Bone marrow (tissue), 2 donors: ENCODE measurements around the gene TBC1D5.

Experiments used
- DNase-seq, 2 donors: peaks; one replicate each; lab custom pipeline; 2025; lab: John Stamatoyannopoulos, UW

The TBC1D5 gene

DNA sequence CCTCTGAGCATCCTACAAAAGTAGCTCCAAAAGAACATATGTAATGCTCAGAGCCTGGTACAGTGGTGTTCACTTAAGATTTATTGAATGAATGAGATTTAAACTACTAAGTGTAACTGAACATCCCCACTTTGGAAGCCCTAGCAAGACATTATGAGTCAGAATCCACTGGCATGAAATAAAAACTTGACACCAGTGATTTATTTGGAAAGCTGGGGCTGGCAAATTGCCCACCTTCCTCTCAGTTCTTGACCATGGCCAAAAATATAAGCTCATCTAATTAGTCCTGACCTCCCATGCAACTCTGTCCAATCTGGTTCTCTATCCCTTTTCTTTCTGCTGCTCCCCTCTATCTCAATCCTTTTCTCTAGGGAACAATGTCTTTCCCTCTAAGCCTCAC is 439.7 kb downstream of the TBC1D5 start:
- DNase-seq: no peak

DNA sequence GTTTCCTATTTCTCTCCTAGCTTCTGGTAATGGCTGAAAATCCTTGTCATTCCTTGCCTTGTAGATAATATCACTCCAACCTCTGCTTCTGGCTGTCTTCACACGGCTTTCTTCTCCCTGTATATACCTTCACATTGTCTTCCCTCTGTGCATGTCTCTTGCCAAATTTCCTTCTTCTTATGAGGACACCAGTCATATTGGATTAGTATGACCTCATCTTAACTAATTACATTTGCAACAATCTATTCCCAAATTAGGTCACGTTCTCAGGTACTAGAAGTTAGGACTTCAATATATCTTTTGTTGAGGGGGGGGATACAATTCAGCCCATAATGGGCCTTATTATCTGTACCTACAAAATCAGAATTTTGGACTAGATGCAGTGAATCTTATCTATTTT is 440.3 kb downstream of the TBC1D5 start:
- no peak for DNase-seq

DNA sequence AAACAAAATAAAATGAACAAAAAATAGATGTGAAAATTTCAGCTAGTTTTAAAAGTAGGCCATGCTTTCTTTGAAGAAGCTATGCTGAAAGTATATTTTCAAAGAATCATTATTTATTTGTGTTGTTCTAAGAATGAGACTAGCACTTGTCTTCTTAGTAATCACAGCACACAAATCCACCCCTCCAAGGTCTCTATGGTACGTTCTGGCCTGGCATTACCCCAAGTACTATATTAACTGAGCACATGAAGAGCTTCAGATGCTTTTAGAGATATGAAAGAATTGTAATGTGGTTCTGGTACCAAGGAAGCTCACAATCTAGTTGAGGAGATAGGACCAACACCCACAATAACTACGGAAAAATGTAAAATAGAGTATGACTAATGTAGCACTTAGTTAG is 441.2 kb downstream of the TBC1D5 start:
- no peak for DNase-seq

GRCh38 chr3:17300441-17300840 is 442.0 kb downstream of the TBC1D5 start:
- no peak for DNase-seq

- DNase-seq: no peak
Observed at GRCh38 chr3:17298038-17298437, 444.4 kb downstream of the TBC1D5 start.

DNA sequence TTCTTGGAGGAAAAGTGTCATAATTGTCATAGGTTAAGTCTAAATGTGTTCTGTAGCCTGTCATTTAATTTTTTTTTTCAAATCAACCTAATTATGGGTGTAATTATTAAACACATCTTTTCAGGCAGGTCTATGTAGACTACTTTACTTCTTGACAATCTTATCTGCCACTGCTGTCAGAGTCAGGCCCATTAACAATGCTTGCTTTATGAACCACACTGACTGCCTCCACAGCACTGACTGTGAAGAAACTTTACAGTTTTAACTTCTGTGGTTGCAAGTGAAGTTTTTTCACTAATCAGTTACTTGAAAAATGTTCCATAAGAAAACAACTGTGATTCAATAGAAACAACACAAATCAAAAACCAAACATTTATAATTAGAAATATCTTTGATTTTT is 449.9 kb downstream of the TBC1D5 start:
- DNase-seq: no peak

DNA sequence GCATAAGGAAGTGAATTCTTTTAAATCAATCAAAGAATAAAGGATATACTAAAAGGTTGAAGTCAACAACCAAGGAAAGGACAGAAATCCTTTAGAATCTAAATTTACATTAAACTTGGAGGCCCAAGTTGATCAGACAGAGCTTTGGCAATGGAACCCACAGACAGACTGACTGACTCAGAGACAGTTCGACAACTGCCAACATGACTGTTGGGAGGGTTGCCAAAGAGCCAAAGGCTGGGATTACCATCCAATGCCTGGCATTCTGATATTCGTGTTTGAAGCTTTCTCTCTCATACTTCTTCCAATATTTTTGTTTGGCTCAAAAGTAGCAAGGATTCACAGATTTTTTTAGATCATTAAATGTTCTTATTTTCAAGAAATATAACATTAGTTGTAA is 451.5 kb downstream of the TBC1D5 start:
- DNase-seq: no peak

DNA sequence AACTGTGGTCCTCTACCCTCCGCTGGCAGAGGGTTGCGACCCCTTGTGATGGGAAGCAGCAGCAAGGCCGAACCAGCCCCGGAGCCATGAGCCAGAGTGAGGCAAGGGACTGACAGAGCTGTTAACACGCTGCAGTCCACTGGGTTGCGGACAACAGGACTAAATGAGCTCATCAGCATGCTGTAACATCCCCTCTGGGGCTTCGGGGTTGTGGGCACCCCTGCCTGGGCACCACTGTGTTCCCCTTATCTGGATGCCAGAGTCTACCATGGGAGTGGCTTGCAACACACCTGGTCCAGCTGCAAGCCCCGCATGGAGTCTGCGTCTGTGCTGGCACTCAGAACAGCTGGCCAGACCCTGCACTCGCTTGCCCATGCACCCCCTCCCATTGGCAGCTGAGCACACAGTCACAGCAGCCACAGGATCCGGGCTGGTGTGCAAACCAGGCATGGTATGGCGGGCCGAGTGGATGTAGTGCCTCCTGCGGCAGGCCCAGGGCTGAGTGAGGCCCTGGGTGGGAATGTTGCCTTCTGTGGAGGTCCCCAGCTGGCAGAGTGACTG is 453.5 kb downstream of the TBC1D5 start:
- DNase-seq: no peak

GRCh38 chr3:17287006-17287689 is 455.3 kb downstream of the TBC1D5 start:
- no peak for DNase-seq

DNA sequence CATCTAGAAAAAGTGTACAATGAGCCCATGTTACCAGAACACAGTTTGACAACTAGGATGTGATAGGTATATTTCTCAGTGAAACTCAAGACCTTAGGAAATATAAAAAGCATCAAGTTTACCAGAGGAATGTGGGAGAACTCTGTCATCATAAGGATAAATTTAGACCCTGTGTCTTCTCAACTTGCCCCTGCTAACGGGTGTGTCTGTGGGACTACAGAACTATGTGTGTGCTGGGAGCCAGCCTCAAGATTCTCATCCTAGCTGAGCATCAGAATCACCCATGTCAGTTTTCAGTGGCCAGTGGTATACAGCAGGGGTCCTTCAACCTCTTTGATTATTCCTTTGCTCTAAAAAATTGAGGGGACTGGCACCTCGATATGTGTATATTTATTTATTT is 464.4 kb downstream of the TBC1D5 start:
- no peak for DNase-seq

- no peak for DNase-seq
Observed at GRCh38 chr3:17266846-17267245, 475.6 kb downstream of the TBC1D5 start.

- no peak for DNase-seq
Observed at GRCh38 chr3:17261627-17262369, 480.6 kb downstream of the TBC1D5 start.

- DNase-seq: no peak
Observed at GRCh38 chr3:17260257-17260656, 482.2 kb downstream of the TBC1D5 start.

- no peak for DNase-seq
Observed at GRCh38 chr3:17259685-17260084, 482.7 kb downstream of the TBC1D5 start.

DNA sequence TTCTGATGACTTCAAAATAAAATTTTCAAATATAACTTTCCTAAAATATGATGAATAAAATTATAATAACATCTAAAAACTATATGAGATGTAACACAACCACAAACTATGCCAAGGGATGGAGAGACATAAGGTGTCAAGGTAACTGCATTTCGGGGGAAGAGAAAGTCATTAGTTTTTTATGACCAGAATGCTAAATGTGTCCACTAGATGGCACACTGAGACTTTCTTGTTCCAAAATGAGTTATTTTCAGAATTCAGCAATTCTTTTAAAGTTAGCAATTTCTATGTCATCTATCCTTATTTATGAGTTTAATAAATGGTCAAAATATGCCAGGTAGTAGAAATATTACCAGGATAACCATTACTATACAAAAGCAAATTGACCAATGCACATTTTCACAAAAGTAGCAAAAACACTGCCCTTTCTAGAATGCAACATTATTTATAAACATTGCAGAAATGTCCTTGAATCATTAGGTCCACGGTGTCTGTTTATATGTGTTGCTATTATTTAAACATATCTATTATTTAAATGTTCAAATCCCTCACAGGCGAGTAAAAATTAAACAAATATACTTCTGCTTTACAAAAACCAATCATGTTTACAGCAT is 483.5 kb downstream of the TBC1D5 start:
- peak in 1 of 2 donors; percentile 19 for DNase-seq

DNA sequence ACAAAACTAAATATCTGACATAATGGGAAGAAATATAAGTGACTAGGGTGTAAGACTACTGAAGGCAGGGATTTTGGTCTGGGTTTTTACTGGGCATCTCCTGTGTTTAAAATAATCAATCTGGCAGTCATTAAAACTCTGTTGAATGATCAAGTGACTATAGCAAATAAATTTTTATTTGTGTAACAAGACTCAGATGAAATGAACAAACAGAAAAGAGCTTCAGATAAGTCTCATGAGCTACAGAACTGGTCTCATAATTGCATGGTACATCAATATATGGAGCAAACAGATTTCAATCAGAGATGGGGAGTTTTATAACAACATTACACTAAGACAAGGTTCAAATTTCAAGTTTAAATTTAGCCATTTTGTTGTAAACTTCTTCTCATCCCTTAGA is 485.2 kb downstream of the TBC1D5 start:
- DNase-seq: no peak

- no peak for DNase-seq
Observed at GRCh38 chr3:17243621-17244020, 498.8 kb downstream of the TBC1D5 start.

DNA sequence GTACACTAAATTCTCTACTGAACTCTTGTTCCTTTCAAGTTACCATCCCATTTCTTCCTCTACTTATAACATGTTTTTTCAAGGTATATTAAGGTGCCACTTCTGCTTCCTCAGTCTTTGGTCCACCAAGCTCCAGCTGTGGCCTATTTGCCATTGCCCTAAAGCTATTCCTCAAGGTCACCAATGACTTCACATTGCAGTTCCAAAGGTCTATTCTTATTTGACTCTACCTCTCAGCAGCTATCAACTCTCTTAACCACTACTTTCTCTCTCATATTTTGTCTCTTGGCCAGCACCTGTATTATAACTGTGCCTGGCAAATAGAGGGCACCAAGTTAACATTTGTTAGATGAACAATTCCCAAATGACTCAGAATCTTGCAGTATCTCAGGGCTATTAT is 503.0 kb downstream of the TBC1D5 start:
- no peak for DNase-seq

- DNase-seq: no peak
Observed at GRCh38 chr3:17238023-17238422, 504.4 kb downstream of the TBC1D5 start.

GRCh38 chr3:17235310-17235709 is 507.1 kb downstream of the TBC1D5 start:
- no peak for DNase-seq

GRCh38 chr3:17234382-17234781 is 508.0 kb downstream of the TBC1D5 start:
- peak in 1 of 2 donors; percentile 1 for DNase-seq

- peak in 1 of 2 donors; percentile 68 for DNase-seq
Observed at GRCh38 chr3:17233398-17233800, 509.0 kb downstream of the TBC1D5 start.

DNA sequence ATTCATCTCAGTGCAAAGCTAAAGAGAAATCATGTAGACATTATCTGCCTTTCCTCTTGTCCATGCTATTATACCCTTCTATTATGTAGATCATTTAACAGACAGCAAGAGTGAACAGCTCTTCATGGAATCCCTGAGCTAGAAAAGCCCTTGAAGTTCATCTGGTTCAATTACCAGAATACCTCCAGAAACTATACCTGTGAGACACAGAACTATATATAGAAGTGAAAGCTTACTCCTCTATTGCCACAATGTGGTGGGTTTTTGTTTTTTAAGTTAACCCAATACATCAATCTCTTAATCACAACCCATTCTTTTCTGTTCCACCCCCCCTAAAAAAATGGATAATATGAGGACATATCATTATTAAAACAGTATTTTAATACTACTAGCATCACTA is 510.0 kb downstream of the TBC1D5 start:
- no peak for DNase-seq
